ENCODE measurements around the gene GLRX5. TPM values are rescaled to one million over a fixed set of nuclear protein-coding genes. Genes with fewer than 3 reads are reported as not detected.
A peak's percentile ranks its signal among the peaks of the same experiment; 100 is the strongest.

The GLRX5 gene
- total RNA-seq, 2 donors from 2014 or later, result 62.4 to 63.4 TPM

DNA sequence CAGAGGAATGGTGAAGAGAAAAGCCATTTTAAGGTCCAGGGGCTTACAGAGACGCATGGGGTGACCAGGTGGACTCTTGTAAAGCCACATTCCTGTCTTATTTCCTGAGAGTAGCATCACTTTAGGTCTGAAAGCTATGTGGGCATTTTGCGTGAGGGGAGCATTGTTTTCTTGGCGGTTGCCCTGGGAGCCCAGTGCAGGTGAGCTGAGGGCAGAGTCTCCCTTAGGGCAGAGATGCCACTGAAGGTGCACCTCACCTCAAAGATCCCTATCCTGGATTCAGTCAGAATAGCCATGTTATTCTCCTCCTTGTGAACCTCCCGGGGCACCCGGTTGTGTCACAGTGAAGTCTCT is 12.4 kb downstream of the GLRX5 start:
- Histone ChIP-seq H3K36me3 (ENCODE audit: control insufficient read depth, insufficient read depth, low read length) (peaks cover 10% of the 10 kb centered on the region), H3K27ac (ENCODE audit: low read depth, low read length) (peak overlapping the region; percentile 51), H3K4me3 (ENCODE audit: low read length) (no peak overlapping the region), H3K4me1 (ENCODE audit: control insufficient read depth, insufficient read depth, low read length) (no peaks in the 10 kb centered on the region), H3K9me3 (ENCODE audit: control insufficient read depth, low read length) (peaks cover 5% of the 10 kb centered on the region), H3K9ac (ENCODE audit: extremely low read depth, low read length, poor library complexity, severe bottlenecking) (no peak overlapping the region), H3K27me3 (ENCODE audit: control insufficient read depth, insufficient read depth, low read length, poor library complexity, severe bottlenecking) (no peaks in the 10 kb centered on the region)
- peaks cover 7% of the 10 kb centered on the region for H3K4me1 Mint-ChIP-seq
- WGBS, 2 experiments (ENCODE audit: insufficient coverage in 1 of 2, insufficient read length in 1 of 2), result 47 to 80% methylated on average over 3 to 5 of the region's 5 CpGs
- peaks cover 40% of the 10 kb centered on the region for H3K36me3 Mint-ChIP-seq (ENCODE audit: low read depth)
- H3K27me3 Mint-ChIP-seq (ENCODE audit: insufficient read depth), result no peaks in the 10 kb centered on the region
- DNase-seq, result peak; percentile 58
- no peak overlapping the region for H3K4me3 Mint-ChIP-seq
- peaks cover 7% of the 10 kb centered on the region for H3K9me3 Mint-ChIP-seq
- TF ChIP-seq, protein P1, sequence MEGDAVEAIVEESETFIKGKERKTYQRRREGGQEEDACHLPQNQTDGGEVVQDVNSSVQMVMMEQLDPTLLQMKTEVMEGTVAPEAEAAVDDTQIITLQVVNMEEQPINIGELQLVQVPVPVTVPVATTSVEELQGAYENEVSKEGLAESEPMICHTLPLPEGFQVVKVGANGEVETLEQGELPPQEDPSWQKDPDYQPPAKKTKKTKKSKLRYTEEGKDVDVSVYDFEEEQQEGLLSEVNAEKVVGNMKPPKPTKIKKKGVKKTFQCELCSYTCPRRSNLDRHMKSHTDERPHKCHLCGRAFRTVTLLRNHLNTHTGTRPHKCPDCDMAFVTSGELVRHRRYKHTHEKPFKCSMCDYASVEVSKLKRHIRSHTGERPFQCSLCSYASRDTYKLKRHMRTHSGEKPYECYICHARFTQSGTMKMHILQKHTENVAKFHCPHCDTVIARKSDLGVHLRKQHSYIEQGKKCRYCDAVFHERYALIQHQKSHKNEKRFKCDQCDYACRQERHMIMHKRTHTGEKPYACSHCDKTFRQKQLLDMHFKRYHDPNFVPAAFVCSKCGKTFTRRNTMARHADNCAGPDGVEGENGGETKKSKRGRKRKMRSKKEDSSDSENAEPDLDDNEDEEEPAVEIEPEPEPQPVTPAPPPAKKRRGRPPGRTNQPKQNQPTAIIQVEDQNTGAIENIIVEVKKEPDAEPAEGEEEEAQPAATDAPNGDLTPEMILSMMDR (conservative IDR thresholded peaks at IDR 0.05), result no peak
- peak overlapping the region; percentile 65 for H3K27ac Mint-ChIP-seq

DNA sequence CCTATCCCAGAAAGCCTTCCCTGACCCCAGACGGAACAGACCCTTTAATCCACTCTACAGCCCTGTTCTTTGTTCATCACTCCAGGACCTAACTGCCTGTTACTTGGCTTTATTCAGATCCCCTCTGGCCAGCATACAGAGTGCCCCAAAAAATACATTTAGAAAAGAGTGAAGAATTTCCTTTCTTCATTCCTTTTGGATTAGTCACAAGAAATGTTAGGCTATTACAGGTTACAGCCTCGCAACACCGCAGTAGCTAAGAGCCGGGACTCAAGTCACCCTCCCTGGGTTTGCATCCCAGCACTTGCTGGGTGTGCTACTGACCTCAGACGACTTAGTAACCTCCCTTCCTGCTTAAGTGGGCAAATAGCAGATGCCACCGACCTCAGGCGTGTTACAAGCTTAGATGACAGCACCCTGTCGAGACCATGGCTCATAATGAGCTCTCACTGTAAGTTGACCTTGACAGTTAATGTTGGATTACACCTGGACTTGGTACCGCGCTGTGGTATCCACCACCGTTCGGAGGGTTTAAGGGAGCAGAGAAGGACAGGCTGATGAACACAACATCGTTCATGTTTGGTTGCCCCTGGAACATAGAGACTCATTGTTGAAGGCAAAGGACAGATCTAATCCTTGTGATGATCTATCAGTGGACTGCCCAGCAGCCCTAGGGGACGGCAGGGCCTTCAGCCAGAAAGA is 12.9 kb downstream of the GLRX5 start:
- Mint-ChIP-seq H3K27ac (peak overlapping the region; percentile 65), H3K27me3 (ENCODE audit: insufficient read depth) (peaks cover under 1% of the 10 kb centered on the region), H3K36me3 (ENCODE audit: low read depth) (peaks cover 40% of the 10 kb centered on the region), H3K4me3 (no peak overlapping the region), H3K9me3 (peaks cover 7% of the 10 kb centered on the region), H3K4me1 (peaks cover 7% of the 10 kb centered on the region)
- H3K27ac ChIP-seq (ENCODE audit: low read depth, low read length), result no peak overlapping the region
- H3K4me1 ChIP-seq (ENCODE audit: control insufficient read depth, insufficient read depth, low read length), result no peaks in the 10 kb centered on the region
- no peak overlapping the region for H3K4me3 ChIP-seq (ENCODE audit: low read length)
- TF ChIP-seq, protein P1 (conservative IDR thresholded peaks at IDR 0.05), result no peak
- H3K36me3 ChIP-seq (ENCODE audit: control insufficient read depth, insufficient read depth, low read length), result peaks cover 10% of the 10 kb centered on the region
- H3K9me3 ChIP-seq (ENCODE audit: control insufficient read depth, low read length), result peaks cover 5% of the 10 kb centered on the region
- DNase-seq, result peak; percentile 82
- WGBS, 2 experiments (ENCODE audit: insufficient coverage in 1 of 2, insufficient read length in 1 of 2), result 76 to 78% methylated on average over 12 to 14 of the region's 14 CpGs
- no peaks in the 10 kb centered on the region for H3K27me3 ChIP-seq (ENCODE audit: control insufficient read depth, insufficient read depth, low read length, poor library complexity, severe bottlenecking)
- no peak overlapping the region for H3K9ac ChIP-seq (ENCODE audit: extremely low read depth, low read length, poor library complexity, severe bottlenecking)

DNA sequence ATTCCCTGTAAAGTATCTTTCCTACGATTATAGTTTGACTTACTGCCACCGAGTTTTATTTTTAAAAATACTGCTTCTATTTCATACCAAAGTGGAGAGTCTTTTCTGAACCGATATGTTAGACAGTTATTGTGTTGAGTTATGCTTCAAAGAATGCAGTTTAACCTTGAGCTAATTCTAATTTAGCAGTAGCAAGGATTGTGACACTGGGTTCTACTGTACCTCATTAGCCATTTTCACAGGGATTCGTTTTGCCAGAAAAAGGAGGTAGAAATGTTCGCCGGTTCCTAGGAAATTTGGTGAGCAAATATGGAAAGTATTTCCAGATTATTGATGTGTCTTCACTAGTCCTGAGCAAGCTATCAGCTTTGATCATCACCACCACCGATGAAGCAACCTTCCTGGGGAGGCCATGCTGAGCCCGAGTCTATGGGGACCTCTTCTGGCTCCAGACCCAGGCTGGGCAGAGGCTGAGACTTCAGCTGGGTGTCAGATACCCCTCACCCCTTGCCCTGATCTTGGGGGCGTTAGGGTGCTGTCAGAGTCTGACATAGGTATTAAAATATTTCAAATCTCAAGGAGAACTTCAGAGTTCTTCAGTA is 13.6 kb downstream of the GLRX5 start:
- H3K27me3 Mint-ChIP-seq (ENCODE audit: insufficient read depth), result peaks cover 1% of the 10 kb centered on the region
- peaks cover 40% of the 10 kb centered on the region for H3K36me3 Mint-ChIP-seq (ENCODE audit: low read depth)
- Histone ChIP-seq H3K36me3 (ENCODE audit: control insufficient read depth, insufficient read depth, low read length) (peaks cover 10% of the 10 kb centered on the region), H3K4me3 (ENCODE audit: low read length) (no peak overlapping the region), H3K27ac (ENCODE audit: low read depth, low read length) (no peak overlapping the region), H3K9me3 (ENCODE audit: control insufficient read depth, low read length) (peaks cover 5% of the 10 kb centered on the region), H3K27me3 (ENCODE audit: control insufficient read depth, insufficient read depth, low read length, poor library complexity, severe bottlenecking) (no peaks in the 10 kb centered on the region), H3K9ac (ENCODE audit: extremely low read depth, low read length, poor library complexity, severe bottlenecking) (no peak overlapping the region), H3K4me1 (ENCODE audit: control insufficient read depth, insufficient read depth, low read length) (no peaks in the 10 kb centered on the region)
- no peak overlapping the region for H3K4me3 Mint-ChIP-seq
- peaks cover 7% of the 10 kb centered on the region for H3K9me3 Mint-ChIP-seq
- peaks cover 7% of the 10 kb centered on the region for H3K4me1 Mint-ChIP-seq
- 95 to 96% methylated on average over 8 to 9 of the region's 9 CpGs for WGBS, 2 experiments (ENCODE audit: insufficient coverage in 1 of 2, insufficient read length in 1 of 2)
- TF ChIP-seq, protein P1 (conservative IDR thresholded peaks at IDR 0.05), result no peak
- DNase-seq, result peak; percentile 33
- H3K27ac Mint-ChIP-seq, result no peak overlapping the region

Measured in endodermal cell (in vitro differentiated cells).